Liver (tissue), 9 donors: Measurements from ENCODE around the gene ZMYND8. TPM values are rescaled to one million over a fixed set of nuclear protein-coding genes. Genes with fewer than 3 reads are reported as not detected.

ENCODE experiments used
- DNase-seq: peaks from one replicate; pipeline ENCODE4 v3.0.0-alpha.2; 2017; ENCODE audit warnings: low spot score
- H3K27ac ChIP-seq, 2 donors: one replicate each; pipeline ENCODE4 v1.7.0; 2013; ENCODE audit warnings: inconsistent platforms in 2 of 2, low read length in 2 of 2, control low read depth in 1 of 2, low read depth in 1 of 2, mild to moderate bottlenecking in 1 of 2
- H3K27me3 ChIP-seq, 4 donors: one replicate each; pipeline versions ENCODE4 v1.6.1 to v1.7.0; 2013; ENCODE audit warnings: low read length in 3 of 4, inconsistent platforms in 1 of 4, mild to moderate bottlenecking in 1 of 4, moderate library complexity in 1 of 4; ENCODE audit not compliant: control insufficient read depth in 4 of 4, insufficient read depth in 4 of 4
- H3K36me3 ChIP-seq, 4 donors: one replicate each; pipeline versions ENCODE4 v1.6.1 to v1.7.0; 2013; ENCODE audit warnings: low read length in 3 of 4, mild to moderate bottlenecking in 3 of 4, low read depth in 1 of 4, moderate library complexity in 1 of 4; ENCODE audit not compliant: control insufficient read depth in 4 of 4, insufficient read depth in 3 of 4
- H3K4me1 ChIP-seq, 4 donors: one replicate each; pipeline versions ENCODE4 v1.6.1 to v1.7.0; 2013; ENCODE audit warnings: low read length in 3 of 4, mild to moderate bottlenecking in 3 of 4, moderate library complexity in 1 of 4; ENCODE audit not compliant: control insufficient read depth in 4 of 4, insufficient read depth in 4 of 4
- H3K4me3 ChIP-seq, 3 donors: one replicate each; pipeline versions ENCODE4 v1.6.1 to v1.7.0; 2013; ENCODE audit warnings: low read length in 3 of 3, control low read depth in 1 of 3, low read depth in 1 of 3, mild to moderate bottlenecking in 1 of 3
- H3K9ac ChIP-seq, 2 donors: one replicate each; pipeline ENCODE4 v1.7.0; 2013; ENCODE audit warnings: low read length in 2 of 2, mild to moderate bottlenecking in 2 of 2, moderate library complexity in 2 of 2, control low read depth in 1 of 2, low read depth in 1 of 2
- H3K9me3 ChIP-seq, 4 donors: one replicate each; pipeline versions ENCODE4 v1.6.1 to v1.7.0; 2013; ENCODE audit warnings: low read length in 3 of 4; ENCODE audit not compliant: control insufficient read depth in 4 of 4
- CTCF ChIP-seq: fragments of 150-350 bp; IDR thresholded peaks from 2 replicates; pipeline ENCODE4 v1.5.1; 2017; ENCODE audit warnings: improper control_type of control experiment, low read depth, low read length; ENCODE audit not compliant: missing input control
- EGR1 ChIP-seq, 2 donors: IDR thresholded peaks; 2 replicates each; pipeline ENCODE4 v1.6.1; 2016 to 2018; ENCODE audit warnings: antibody characterized with exemption in 2 of 2, low read depth in 2 of 2
- FOXA1 ChIP-seq: IDR thresholded peaks from 2 replicates; pipeline ENCODE4 v1.6.1; 2016; ENCODE audit warnings: antibody characterized with exemption
- FOXA2 ChIP-seq: IDR thresholded peaks from 2 replicates; pipeline ENCODE4 v1.6.1; 2016; ENCODE audit warnings: antibody characterized with exemption
- GABPA ChIP-seq, 2 donors: IDR thresholded peaks in 1 of 2; conservative IDR thresholded peaks in 1 of 2; 2 replicates each; pipeline ENCODE4 v1.6.1; 2016; ENCODE audit warnings: antibody characterized with exemption in 2 of 2, mild to moderate bottlenecking in 1 of 2, moderate library complexity in 1 of 2
- HNF4A ChIP-seq, 2 donors: conservative IDR thresholded peaks; 2 replicates each; pipeline ENCODE4 v1.6.1; 2016; ENCODE audit warnings: antibody characterized with exemption in 2 of 2, mild to moderate bottlenecking in 2 of 2
- HNF4G ChIP-seq: IDR thresholded peaks from 2 replicates; pipeline ENCODE4 v1.6.1; 2016; ENCODE audit warnings: antibody characterized with exemption
- JUND ChIP-seq, 2 donors: IDR thresholded peaks; 2 replicates each; pipeline ENCODE4 v1.6.1; 2016; ENCODE audit warnings: antibody characterized with exemption in 2 of 2
- MAX ChIP-seq: IDR thresholded peaks from 2 replicates; pipeline ENCODE4 v1.6.1; 2016; ENCODE audit warnings: antibody characterized with exemption
- NR2F2 ChIP-seq: IDR thresholded peaks from 2 replicates; pipeline ENCODE4 v1.6.1; 2016; ENCODE audit warnings: antibody characterized with exemption
- RAD21 ChIP-seq, 2 donors: IDR thresholded peaks; 2 replicates each; pipeline ENCODE4 v1.6.1; 2016; ENCODE audit warnings: antibody characterized with exemption in 2 of 2, mild to moderate bottlenecking in 2 of 2
- RXRA ChIP-seq, 2 donors: IDR thresholded peaks; 2 replicates each; pipeline ENCODE4 v1.6.1; 2017 to 2018; ENCODE audit warnings: antibody characterized with exemption in 2 of 2, mild to moderate bottlenecking in 1 of 2
- SP1 ChIP-seq: IDR thresholded peaks from 2 replicates; pipeline ENCODE4 v1.6.1; 2018; ENCODE audit warnings: antibody characterized with exemption, mild to moderate bottlenecking
- TAF1 ChIP-seq: conservative IDR thresholded peaks from 2 replicates; pipeline ENCODE4 v1.6.1; 2016; ENCODE audit warnings: antibody characterized with exemption, mild to moderate bottlenecking
- YY1 ChIP-seq: IDR thresholded peaks from 2 replicates; pipeline ENCODE4 v1.6.1; 2016; ENCODE audit warnings: antibody characterized with exemption, mild to moderate bottlenecking
- WGBS: extraction: QIAGEN DNeasy Blood & Tissue Kit; methylation state at CpG from one replicate; pipeline ENCODE4 v1.1.7; 2013; 5-methylcytosine and 5-hydroxymethylcytosine counted together
- polyA plus RNA-seq, 2 donors: library from polyadenylated mRNA; stranded (reverse) in 1 of 2; unstranded in 1 of 2; fragments of 200-250 nt in 1 of 2; fragments of >200 nt in 1 of 2; fragmentation: Nextera tagmentation in 1 of 2; extraction: Ambion mirVana in 1 of 2; gene quantifications; one replicate each; pipeline versions ENCODE4 v1.2.1 to v1.2.3, GENCODE V29; 2013 to 2015
- total RNA-seq, 2 donors: library from RNA; depleted of rRNA; stranded (reverse); fragments of >200 nt; gene quantifications; one replicate each; pipeline ENCODE4 v1.2.3, GENCODE V29; 2014
- TF ChIP-seq, protein P1 (sequence below): IDR thresholded peaks from 2 replicates; pipeline ENCODE4 v1.6.1; 2016; ENCODE audit warnings: antibody characterized with exemption
- TF ChIP-seq, protein P2 (sequence below): IDR thresholded peaks from 2 replicates; pipeline ENCODE4 v1.6.1; 2016; ENCODE audit warnings: antibody characterized with exemption, mild to moderate bottlenecking
- TF ChIP-seq, protein P3 (sequence below): IDR thresholded peaks from 2 replicates; pipeline ENCODE4 v1.6.1; 2016; ENCODE audit warnings: antibody characterized with exemption
- donor health status: healthy.
- donor health status: healthy.
- donor health status: healthy.
- donor health status: healthy.
- donor health status: healthy.

The ZMYND8 gene
- total and polyA plus RNA-seq, 4 donors = 3.3 to 23.5 (median 6.8) TPM

DNA sequence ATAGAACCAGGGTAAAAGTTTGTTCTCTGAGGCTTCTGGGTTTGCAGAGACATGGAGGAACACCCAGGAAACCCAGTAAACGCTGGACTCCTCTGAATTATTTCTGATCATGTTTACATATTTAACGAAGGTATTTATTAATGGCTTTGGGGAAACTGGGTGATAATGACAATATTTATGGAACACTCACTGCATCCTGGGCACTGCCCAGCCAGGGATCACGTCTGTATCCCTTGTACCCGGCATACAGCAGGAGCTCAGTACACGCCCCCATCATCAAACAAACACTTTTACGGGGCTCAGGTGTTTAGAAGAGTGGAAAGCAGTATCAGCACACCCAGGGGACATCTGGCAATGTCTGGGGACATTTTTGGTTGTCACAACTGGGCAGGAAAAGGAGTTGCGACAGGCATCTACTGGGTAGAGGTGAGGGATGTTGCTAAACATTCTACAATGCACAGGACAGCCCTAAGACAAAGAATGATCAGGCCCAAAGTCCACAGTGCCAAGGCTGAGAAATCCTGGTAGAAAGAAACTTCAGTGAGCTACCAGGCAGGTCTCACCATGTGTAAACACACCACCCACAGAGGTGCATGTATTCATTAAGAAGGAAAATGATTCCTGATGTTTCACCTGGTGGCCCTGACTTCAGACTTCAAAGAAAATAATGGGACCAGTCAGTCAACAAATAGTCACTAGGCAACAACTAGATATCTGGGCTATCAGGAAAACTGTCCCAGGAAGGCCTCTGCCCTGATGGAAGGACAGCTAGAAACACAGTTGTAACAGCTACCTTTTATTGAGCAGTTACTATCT, 35.3 kb downstream of the ZMYND8 start:
- TF ChIP-seq CTCF = no peak
- TF ChIP-seq RAD21 (IDR thresholded peaks at IDR 0.05) = peak; percentile 4 to 24
- peak; percentile 66 for TF ChIP-seq HNF4G
- TF ChIP-seq, protein P1, sequence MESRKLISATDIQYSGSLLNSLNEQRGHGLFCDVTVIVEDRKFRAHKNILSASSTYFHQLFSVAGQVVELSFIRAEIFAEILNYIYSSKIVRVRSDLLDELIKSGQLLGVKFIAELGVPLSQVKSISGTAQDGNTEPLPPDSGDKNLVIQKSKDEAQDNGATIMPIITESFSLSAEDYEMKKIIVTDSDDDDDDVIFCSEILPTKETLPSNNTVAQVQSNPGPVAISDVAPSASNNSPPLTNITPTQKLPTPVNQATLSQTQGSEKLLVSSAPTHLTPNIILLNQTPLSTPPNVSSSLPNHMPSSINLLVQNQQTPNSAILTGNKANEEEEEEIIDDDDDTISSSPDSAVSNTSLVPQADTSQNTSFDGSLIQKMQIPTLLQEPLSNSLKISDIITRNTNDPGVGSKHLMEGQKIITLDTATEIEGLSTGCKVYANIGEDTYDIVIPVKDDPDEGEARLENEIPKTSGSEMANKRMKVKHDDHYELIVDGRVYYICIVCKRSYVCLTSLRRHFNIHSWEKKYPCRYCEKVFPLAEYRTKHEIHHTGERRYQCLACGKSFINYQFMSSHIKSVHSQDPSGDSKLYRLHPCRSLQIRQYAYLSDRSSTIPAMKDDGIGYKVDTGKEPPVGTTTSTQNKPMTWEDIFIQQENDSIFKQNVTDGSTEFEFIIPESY = no peak
- peak; percentile 71 for TF ChIP-seq SP1
- no peak for TF ChIP-seq JUND (IDR thresholded peaks at IDR 0.05)
- TF ChIP-seq HNF4A (conservative IDR thresholded peaks at IDR 0.05) = peak; percentile 76 to 84
- TF ChIP-seq, protein P2, sequence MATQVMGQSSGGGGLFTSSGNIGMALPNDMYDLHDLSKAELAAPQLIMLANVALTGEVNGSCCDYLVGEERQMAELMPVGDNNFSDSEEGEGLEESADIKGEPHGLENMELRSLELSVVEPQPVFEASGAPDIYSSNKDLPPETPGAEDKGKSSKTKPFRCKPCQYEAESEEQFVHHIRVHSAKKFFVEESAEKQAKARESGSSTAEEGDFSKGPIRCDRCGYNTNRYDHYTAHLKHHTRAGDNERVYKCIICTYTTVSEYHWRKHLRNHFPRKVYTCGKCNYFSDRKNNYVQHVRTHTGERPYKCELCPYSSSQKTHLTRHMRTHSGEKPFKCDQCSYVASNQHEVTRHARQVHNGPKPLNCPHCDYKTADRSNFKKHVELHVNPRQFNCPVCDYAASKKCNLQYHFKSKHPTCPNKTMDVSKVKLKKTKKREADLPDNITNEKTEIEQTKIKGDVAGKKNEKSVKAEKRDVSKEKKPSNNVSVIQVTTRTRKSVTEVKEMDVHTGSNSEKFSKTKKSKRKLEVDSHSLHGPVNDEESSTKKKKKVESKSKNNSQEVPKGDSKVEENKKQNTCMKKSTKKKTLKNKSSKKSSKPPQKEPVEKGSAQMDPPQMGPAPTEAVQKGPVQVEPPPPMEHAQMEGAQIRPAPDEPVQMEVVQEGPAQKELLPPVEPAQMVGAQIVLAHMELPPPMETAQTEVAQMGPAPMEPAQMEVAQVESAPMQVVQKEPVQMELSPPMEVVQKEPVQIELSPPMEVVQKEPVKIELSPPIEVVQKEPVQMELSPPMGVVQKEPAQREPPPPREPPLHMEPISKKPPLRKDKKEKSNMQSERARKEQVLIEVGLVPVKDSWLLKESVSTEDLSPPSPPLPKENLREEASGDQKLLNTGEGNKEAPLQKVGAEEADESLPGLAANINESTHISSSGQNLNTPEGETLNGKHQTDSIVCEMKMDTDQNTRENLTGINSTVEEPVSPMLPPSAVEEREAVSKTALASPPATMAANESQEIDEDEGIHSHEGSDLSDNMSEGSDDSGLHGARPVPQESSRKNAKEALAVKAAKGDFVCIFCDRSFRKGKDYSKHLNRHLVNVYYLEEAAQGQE = no peak
- peak; percentile 7 for TF ChIP-seq FOXA2
- TF ChIP-seq GABPA (IDR thresholded peaks at IDR 0.05 in 1 of 2, conservative IDR thresholded peaks at IDR 0.05 in 1 of 2) = no peak
- peak in 1 of 2 donors; percentile 60 for TF ChIP-seq RXRA (IDR thresholded peaks at IDR 0.05)
- no peak for TF ChIP-seq NR2F2
- TF ChIP-seq FOXA1 = no peak
- TF ChIP-seq TAF1 = no peak
- peak; percentile 53 for TF ChIP-seq YY1
- TF ChIP-seq, protein P3, sequence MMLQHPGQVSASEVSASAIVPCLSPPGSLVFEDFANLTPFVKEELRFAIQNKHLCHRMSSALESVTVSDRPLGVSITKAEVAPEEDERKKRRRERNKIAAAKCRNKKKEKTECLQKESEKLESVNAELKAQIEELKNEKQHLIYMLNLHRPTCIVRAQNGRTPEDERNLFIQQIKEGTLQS = peak; percentile 7
- no peak for TF ChIP-seq EGR1 (IDR thresholded peaks at IDR 0.05; ENCODE audit: low read depth in 2 of 2)
- no peak for TF ChIP-seq MAX
- Histone ChIP-seq H3K27me3 (no peaks in the 10 kb centered on the region), H3K9me3 (no peaks in the 10 kb centered on the region), H3K27ac (peak overlapping the region; percentile 8 to 58), H3K36me3 (no peaks in the 10 kb centered on the region), H3K9ac (no peak overlapping the region), H3K4me1 (peaks cover 20 to 32% (median 26%) of the 10 kb centered on the region in 4 donors), H3K4me3 (no peak overlapping the region)
- no peak for DNase-seq
- 58% methylated on average over 7 of the region's 7 CpGs for WGBS
